SK-N-SH treated with all-trans-retinoic acid at 6 μM for 48 hours (cell line): Measurements from ENCODE around the gene CDC34.

Experiments used
- ATAC-seq: fragments of 200-7000 bp; cut with Tn5 transposase; 3 replicates; pipeline ENCODE4 v1.9.1; 2020; ENCODE audit warnings: mild to moderate bottlenecking, moderate library complexity
- CSDC2 ChIP-seq: fragments of 250-450 bp; sonication (Bioruptor Pico); IDR thresholded peaks from 2 replicates; pipeline ENCODE4 v1.5.0; 2020; ENCODE audit warnings: mild to moderate bottlenecking, moderate library complexity
- ESRRG ChIP-seq: fragments of 250-450 bp; sonication (Bioruptor Pico); IDR thresholded peaks from 2 replicates; pipeline ENCODE4 v1.6.1; 2021; ENCODE audit warnings: mild to moderate bottlenecking
- GLIS3 ChIP-seq: fragments of 250-450 bp; sonication (Bioruptor Pico); IDR thresholded peaks from 2 replicates; pipeline ENCODE4 v1.5.0; 2020; ENCODE audit warnings: mild to moderate bottlenecking, moderate library complexity
- ISL1 ChIP-seq: fragments of 250-450 bp; sonication (Bioruptor Pico); IDR thresholded peaks from 2 replicates; pipeline ENCODE4 v2.1.2; 2022; ENCODE audit warnings: mild to moderate bottlenecking, moderate library complexity
- OSR1 ChIP-seq: fragments of 250-450 bp; sonication (Bioruptor Pico); IDR thresholded peaks from 2 replicates; pipeline ENCODE4 v1.8.0; 2022; ENCODE audit warnings: moderate library complexity, mild to moderate bottlenecking, inconsistent platforms
- PPARA ChIP-seq: fragments of 250-450 bp; sonication (Bioruptor Pico); IDR thresholded peaks from 2 replicates; pipeline ENCODE4 v1.5.0; 2020; ENCODE audit warnings: mild to moderate bottlenecking, borderline replicate concordance
- RARB ChIP-seq: fragments of 250-450 bp; sonication (Bioruptor Pico); IDR thresholded peaks from 2 replicates; pipeline ENCODE4 v1.8.0; 2021; ENCODE audit warnings: mild to moderate bottlenecking, moderate library complexity
- SNAI2 ChIP-seq: fragments of 250-450 bp; sonication (Bioruptor Pico); IDR thresholded peaks from 2 replicates; pipeline ENCODE4 v1.5.0; 2020; ENCODE audit warnings: mild to moderate bottlenecking, moderate library complexity
- TCF4 ChIP-seq: fragments of 250-450 bp; sonication (Bioruptor Pico); IDR thresholded peaks from 2 replicates; pipeline ENCODE4 v1.8.0; 2021; ENCODE audit warnings: mild to moderate bottlenecking, moderate library complexity, borderline replicate concordance
- TOX ChIP-seq: fragments of 250-450 bp; sonication (Bioruptor Pico); IDR thresholded peaks from 2 replicates; pipeline ENCODE4 v1.8.0; 2021; ENCODE audit warnings: mild to moderate bottlenecking, moderate library complexity, borderline replicate concordance
- ZC3H10 ChIP-seq: fragments of 250-450 bp; sonication (Bioruptor Pico); IDR thresholded peaks from 2 replicates; pipeline ENCODE4 v1.5.1; 2021; ENCODE audit warnings: mild to moderate bottlenecking, moderate library complexity
- ZFP3 ChIP-seq: fragments of 250-450 bp; sonication (Bioruptor Pico); IDR thresholded peaks from 2 replicates; pipeline ENCODE4 v1.5.0; 2020; ENCODE audit warnings: mild to moderate bottlenecking, moderate library complexity
- ZFP30 ChIP-seq: fragments of 450-650 bp; formaldehyde crosslinking; IDR thresholded peaks from 2 replicates; pipeline ENCODE4 v1.5.0; 2022; ENCODE audit warnings: mild to moderate bottlenecking, moderate library complexity
- ZNF565 ChIP-seq: fragments of 450-650 bp; formaldehyde crosslinking; conservative IDR thresholded peaks from 2 replicates; pipeline ENCODE4 v1.5.0; 2020; ENCODE audit warnings: low read depth, mild to moderate bottlenecking, moderate library complexity
- ZNF70 ChIP-seq: fragments of 450-650 bp; formaldehyde crosslinking; IDR thresholded peaks from 2 replicates; pipeline ENCODE4 v1.5.0; 2020; ENCODE audit warnings: mild to moderate bottlenecking, moderate library complexity
- ZNF8 ChIP-seq: fragments of 450-650 bp; formaldehyde crosslinking; IDR thresholded peaks from 2 replicates; pipeline ENCODE4 v1.5.0; 2020; ENCODE audit warnings: mild to moderate bottlenecking, moderate library complexity
- TF ChIP-seq, protein P1 (sequence below): fragments of 250-450 bp; sonication (Bioruptor Pico); IDR thresholded peaks from 2 replicates; pipeline ENCODE4 v1.5.1; 2021; ENCODE audit warnings: mild to moderate bottlenecking, moderate library complexity
- TF ChIP-seq, protein P2 (sequence below): fragments of 250-450 bp; sonication (Bioruptor Pico); IDR thresholded peaks from 2 replicates; pipeline ENCODE4 v1.5.1; 2020; ENCODE audit warnings: low read depth, mild to moderate bottlenecking, moderate library complexity
- TF ChIP-seq, protein P3 (sequence below): fragments of 250-450 bp; sonication (Bioruptor Pico); IDR thresholded peaks from 2 replicates; pipeline ENCODE4 v1.8.0; 2020; ENCODE audit warnings: mild to moderate bottlenecking, moderate library complexity, borderline replicate concordance
- TF ChIP-seq, protein P4 (sequence below): fragments of 250-450 bp; sonication (Bioruptor Pico); IDR thresholded peaks from 2 replicates; pipeline ENCODE4 v1.8.0; 2021; ENCODE audit warnings: low read depth, mild to moderate bottlenecking, moderate library complexity, borderline replicate concordance

CDC34 gene

DNA sequence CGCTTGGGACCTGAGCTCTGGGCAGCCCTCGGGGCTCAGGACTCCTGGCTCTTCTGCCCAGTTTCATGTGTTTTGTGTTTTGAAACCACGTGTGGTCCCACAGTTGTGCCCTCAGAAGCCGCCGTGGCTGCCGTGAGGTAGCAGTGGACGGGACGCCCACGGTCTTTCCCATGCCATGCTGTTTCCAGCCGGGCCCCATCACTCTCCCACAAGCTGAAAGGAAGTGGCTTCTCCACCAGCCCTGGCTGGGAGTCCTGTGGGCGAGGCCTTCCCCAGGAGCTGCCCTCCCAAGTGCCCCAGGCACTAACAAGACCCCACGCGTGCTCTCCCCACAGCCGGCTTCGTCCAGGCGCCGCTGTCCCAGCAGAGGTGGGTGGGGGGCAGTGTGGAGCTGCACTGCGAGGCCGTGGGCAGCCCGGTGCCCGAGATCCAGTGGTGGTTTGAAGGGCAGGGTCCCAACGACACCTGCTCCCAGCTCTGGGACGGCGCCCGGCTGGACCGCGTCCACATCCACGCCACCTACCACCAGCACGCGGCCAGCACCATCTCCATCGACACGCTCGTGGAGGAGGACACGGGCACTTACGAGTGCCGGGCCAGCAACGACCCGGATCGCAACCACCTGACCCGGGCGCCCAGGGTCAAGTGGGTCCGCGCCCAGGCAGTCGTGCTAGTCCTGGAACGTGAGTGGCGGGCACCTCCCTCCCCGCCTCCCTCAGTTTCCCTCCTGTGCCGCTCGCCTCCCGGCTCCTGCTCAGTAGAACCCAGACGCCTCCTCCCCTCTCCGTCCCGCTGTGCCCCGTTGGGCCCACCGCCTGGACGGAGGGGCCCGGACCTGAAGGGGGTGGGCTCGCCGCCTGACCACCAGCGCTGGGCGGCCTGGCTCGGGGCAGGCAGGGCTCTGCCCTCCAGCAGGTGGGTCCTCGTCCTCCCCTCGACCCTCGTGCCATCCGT is 46.2 kb downstream of the CDC34 start (continued):
- TF ChIP-seq, protein P1, sequence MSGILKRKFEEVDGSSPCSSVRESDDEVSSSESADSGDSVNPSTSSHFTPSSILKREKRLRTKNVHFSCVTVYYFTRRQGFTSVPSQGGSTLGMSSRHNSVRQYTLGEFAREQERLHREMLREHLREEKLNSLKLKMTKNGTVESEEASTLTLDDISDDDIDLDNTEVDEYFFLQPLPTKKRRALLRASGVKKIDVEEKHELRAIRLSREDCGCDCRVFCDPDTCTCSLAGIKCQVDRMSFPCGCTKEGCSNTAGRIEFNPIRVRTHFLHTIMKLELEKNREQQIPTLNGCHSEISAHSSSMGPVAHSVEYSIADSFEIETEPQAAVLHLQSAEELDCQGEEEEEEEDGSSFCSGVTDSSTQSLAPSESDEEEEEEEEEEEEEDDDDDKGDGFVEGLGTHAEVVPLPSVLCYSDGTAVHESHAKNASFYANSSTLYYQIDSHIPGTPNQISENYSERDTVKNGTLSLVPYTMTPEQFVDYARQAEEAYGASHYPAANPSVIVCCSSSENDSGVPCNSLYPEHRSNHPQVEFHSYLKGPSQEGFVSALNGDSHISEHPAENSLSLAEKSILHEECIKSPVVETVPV (CRISPR knock-in tag) = no peak
- TF ChIP-seq CSDC2 (CRISPR knock-in tag) (no peak), ZNF8 (no peak), ZNF565 (CRISPR knock-in tag) (no peak), TOX (CRISPR knock-in tag) (no peak), ZFP3 (no peak), GLIS3 (CRISPR knock-in tag) (no peak)

DNA sequence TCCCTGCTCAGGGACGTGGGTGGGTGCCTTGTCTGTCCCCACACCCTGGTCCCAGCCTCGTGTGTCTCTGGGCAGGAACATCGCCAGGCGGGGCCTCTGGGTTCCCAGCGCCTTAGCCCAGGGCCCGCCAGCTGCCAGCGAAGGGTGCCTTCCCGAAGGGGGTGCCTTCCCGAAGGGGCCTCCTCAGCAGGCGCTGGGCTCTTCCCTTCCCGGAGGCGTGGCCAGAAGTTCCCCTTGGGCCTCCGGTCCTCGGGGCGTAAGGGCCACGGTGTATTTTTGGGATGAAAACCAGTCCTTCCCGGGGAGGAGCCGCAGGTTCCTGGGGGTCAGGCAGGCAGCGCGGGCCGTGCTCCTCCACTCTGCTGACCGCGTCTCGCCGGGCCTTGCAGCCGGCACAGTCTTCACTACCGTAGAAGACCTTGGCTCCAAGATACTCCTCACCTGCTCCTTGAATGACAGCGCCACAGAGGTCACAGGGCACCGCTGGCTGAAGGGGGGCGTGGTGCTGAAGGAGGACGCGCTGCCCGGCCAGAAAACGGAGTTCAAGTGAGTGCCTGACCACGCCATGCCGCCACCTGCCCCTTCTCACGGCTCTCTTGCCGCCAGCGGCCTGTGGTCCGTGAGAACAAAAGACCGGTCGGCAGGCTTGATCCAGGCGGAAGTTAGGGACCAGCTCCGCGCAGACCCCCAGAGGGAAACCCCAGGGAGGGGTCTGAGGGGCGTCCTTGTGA is 47.7 kb downstream of the CDC34 start:
- no peak for ATAC-seq
- TF ChIP-seq ZNF70 (CRISPR knock-in tag) = no peak
- TF ChIP-seq ZC3H10 (CRISPR knock-in tag) = no peak
- TF ChIP-seq, protein P2, sequence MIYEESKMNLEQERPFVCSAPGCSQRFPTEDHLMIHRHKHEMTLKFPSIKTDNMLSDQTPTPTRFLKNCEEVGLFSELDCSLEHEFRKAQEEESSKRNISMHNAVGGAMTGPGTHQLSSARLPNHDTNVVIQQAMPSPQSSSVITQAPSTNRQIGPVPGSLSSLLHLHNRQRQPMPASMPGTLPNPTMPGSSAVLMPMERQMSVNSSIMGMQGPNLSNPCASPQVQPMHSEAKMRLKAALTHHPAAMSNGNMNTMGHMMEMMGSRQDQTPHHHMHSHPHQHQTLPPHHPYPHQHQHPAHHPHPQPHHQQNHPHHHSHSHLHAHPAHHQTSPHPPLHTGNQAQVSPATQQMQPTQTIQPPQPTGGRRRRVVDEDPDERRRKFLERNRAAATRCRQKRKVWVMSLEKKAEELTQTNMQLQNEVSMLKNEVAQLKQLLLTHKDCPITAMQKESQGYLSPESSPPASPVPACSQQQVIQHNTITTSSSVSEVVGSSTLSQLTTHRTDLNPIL (CRISPR knock-in tag) = no peak
- no peak for TF ChIP-seq CSDC2 (CRISPR knock-in tag)
- no peak for TF ChIP-seq SNAI2 (CRISPR knock-in tag)
- TF ChIP-seq RARB (CRISPR knock-in tag) = no peak

DNA sequence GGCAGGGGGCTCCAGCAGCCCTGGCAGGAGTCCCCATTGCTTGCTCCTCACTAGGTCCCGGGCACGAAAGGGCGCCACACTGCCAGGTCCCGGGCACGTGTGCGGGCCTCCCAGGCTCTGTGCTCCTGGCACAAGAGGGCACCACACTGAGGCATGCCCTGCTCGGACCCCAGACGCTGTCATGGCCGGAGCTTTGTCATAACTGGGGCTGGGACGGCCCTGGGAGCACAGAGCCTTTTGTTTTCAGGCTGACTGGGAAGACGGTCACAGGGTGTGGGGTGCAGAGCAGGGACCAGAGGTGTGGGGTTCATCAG is 48.2 kb downstream of the CDC34 start:
- ATAC-seq = no peak
- TF ChIP-seq ZFP3 = no peak
- no peak for TF ChIP-seq ZC3H10 (CRISPR knock-in tag)
- no peak for TF ChIP-seq TOX (CRISPR knock-in tag)
- no peak for TF ChIP-seq GLIS3 (CRISPR knock-in tag)
- TF ChIP-seq ISL1 (CRISPR knock-in tag) = no peak
- TF ChIP-seq, protein P3, sequence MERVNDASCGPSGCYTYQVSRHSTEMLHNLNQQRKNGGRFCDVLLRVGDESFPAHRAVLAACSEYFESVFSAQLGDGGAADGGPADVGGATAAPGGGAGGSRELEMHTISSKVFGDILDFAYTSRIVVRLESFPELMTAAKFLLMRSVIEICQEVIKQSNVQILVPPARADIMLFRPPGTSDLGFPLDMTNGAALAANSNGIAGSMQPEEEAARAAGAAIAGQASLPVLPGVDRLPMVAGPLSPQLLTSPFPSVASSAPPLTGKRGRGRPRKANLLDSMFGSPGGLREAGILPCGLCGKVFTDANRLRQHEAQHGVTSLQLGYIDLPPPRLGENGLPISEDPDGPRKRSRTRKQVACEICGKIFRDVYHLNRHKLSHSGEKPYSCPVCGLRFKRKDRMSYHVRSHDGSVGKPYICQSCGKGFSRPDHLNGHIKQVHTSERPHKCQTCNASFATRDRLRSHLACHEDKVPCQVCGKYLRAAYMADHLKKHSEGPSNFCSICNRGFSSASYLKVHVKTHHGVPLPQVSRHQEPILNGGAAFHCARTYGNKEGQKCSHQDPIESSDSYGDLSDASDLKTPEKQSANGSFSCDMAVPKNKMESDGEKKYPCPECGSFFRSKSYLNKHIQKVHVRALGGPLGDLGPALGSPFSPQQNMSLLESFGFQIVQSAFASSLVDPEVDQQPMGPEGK (CRISPR knock-in tag) = no peak
- TF ChIP-seq, protein P1 (CRISPR knock-in tag) = no peak
- no peak for TF ChIP-seq CSDC2 (CRISPR knock-in tag)
- no peak for TF ChIP-seq ZNF70 (CRISPR knock-in tag)
- no peak for TF ChIP-seq ESRRG (CRISPR knock-in tag)

DNA sequence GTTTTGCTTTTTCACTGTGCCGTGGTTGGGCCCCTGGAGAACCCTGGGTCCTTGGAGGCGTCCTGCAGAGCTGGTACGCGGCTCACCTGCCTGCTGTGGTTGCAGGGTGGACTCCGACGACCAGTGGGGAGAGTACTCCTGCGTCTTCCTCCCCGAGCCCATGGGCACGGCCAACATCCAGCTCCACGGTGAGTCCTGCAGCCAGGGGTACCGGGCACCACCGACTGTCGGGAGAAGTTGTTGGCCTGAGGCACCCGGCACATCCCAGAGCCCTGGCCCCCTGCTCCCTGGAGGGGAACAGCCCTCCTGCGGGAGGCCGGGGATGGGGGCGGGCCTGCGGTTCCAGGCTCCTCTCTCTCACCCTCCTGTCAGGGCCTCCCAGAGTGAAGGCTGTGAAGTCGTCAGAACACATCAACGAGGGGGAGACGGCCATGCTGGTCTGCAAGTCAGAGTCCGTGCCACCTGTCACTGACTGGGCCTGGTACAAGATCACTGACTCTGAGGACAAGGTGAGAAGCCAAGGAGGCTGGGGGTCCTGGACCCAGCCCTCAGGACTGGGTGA is 48.8 kb downstream of the CDC34 start:
- no peak for TF ChIP-seq ZC3H10 (CRISPR knock-in tag)
- no peak for TF ChIP-seq TOX (CRISPR knock-in tag)
- TF ChIP-seq, protein P4, sequence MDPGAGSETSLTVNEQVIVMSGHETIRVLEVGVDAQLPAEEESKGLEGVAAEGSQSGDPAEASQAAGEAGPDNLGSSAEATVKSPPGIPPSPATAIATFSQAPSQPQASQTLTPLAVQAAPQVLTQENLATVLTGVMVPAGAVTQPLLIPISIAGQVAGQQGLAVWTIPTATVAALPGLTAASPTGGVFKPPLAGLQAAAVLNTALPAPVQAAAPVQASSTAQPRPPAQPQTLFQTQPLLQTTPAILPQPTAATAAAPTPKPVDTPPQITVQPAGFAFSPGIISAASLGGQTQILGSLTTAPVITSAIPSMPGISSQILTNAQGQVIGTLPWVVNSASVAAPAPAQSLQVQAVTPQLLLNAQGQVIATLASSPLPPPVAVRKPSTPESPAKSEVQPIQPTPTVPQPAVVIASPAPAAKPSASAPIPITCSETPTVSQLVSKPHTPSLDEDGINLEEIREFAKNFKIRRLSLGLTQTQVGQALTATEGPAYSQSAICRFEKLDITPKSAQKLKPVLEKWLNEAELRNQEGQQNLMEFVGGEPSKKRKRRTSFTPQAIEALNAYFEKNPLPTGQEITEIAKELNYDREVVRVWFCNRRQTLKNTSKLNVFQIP (CRISPR knock-in tag) = no peak
- no peak for TF ChIP-seq RARB (CRISPR knock-in tag)
- no peak for TF ChIP-seq ZFP3
- no peak for TF ChIP-seq OSR1 (CRISPR knock-in tag)
- TF ChIP-seq GLIS3 (CRISPR knock-in tag) = no peak
- no peak for TF ChIP-seq TCF4
- TF ChIP-seq ZNF70 (CRISPR knock-in tag) = no peak
- no peak for TF ChIP-seq ZNF565 (CRISPR knock-in tag)
- TF ChIP-seq PPARA (CRISPR knock-in tag) = no peak
- no peak for TF ChIP-seq ESRRG (CRISPR knock-in tag)
- no peak for TF ChIP-seq SNAI2 (CRISPR knock-in tag)
- no peak for TF ChIP-seq ZFP30 (CRISPR knock-in tag)
- ATAC-seq = no peak
